ENCODE data around the gene CD28. TPM values are rescaled to one million over a fixed set of nuclear protein-coding genes. Genes with fewer than 3 reads are reported as not detected.
A peak's percentile ranks its signal among the peaks of the same experiment; 100 is the strongest.

Gene CD28
- total and polyA plus RNA-seq, 4 donors, result 1.0 to 11.0 (median 5.7) TPM

DNA sequence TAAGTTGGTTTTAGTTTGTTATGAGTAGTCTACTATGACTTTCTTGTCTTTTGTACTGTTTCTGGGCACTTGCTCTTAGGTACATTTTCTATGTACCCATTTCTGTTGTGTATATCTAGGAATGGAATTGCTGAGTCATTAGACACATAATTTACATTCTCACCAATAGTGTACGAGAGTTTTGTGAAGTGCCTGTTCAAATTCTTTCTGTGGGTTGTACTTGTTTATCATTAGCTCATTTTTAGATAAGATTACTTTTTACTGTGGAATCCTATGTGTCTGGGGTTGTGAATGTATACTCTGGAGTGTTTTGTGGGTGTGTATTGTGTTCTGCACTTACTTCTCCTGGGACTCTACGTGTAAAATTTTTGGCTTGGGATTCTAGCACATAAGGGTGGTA, 36.6 kb upstream of the CD28 start:
- Histone ChIP-seq H3K9me3 (ENCODE audit: control insufficient read depth, low read length) (no peaks in the 10 kb centered on the region), H3K27ac (ENCODE audit: low read depth in 1 of 2, low read length in 2 of 2) (no peak overlapping the region), H3K36me3 (ENCODE audit: control insufficient read depth in 1 of 2, insufficient read depth in 2 of 2, low read length in 1 of 2) (no peaks in the 10 kb centered on the region), H3K4me3 (ENCODE audit: low read length in 2 of 2) (no peak overlapping the region), H3K27me3 (ENCODE audit: control insufficient read depth in 1 of 2, insufficient read depth in 2 of 2, low read length in 1 of 2) (no peaks in the 10 kb centered on the region), H3K4me1 (ENCODE audit: control insufficient read depth in 1 of 2, insufficient read depth in 2 of 2, low read length in 2 of 2) (peaks cover 0 to 1% of the 10 kb centered on the region in 2 donors)
- ATAC-seq (ENCODE audit: low FRiP score) (no peak), DNase-seq (no peak)
- intact Hi-C loops (cut with DNase I), result no loop called here
- WGBS, 2 donors, result 53 to 63% methylated on average over 2 of the region's 2 CpGs

- intact Hi-C loops (cut with DNase I), result no loop called here
- H3K9me3 ChIP-seq (ENCODE audit: control insufficient read depth, low read length), result no peaks in the 10 kb centered on the region
- ATAC-seq (ENCODE audit: low FRiP score) (no peak), DNase-seq (no peak)
- H3K27ac ChIP-seq (ENCODE audit: low read depth in 1 of 2, low read length in 2 of 2), result peak overlapping the region in 1 of 2 donors; percentile 28
- peaks cover 0 to 1% of the 10 kb centered on the region in 2 donors for H3K4me1 ChIP-seq (ENCODE audit: control insufficient read depth in 1 of 2, insufficient read depth in 2 of 2, low read length in 2 of 2)
- no peaks in the 10 kb centered on the region for H3K36me3 ChIP-seq (ENCODE audit: control insufficient read depth in 1 of 2, insufficient read depth in 2 of 2, low read length in 1 of 2)
- H3K4me3 ChIP-seq (ENCODE audit: low read length in 2 of 2), result no peak overlapping the region
- H3K27me3 ChIP-seq (ENCODE audit: control insufficient read depth in 1 of 2, insufficient read depth in 2 of 2, low read length in 1 of 2), result no peaks in the 10 kb centered on the region
Observed at GRCh38 chr2:203670939-203671338, 35.5 kb upstream of the CD28 start.

- WGBS, 2 donors, result 94 to 96% methylated on average over 1 of the region's 1 CpG
- H3K36me3 ChIP-seq (ENCODE audit: control insufficient read depth in 1 of 2, insufficient read depth in 2 of 2, low read length in 1 of 2), result no peaks in the 10 kb centered on the region
- H3K27me3 ChIP-seq (ENCODE audit: control insufficient read depth in 1 of 2, insufficient read depth in 2 of 2, low read length in 1 of 2), result no peaks in the 10 kb centered on the region
- intact Hi-C loops (cut with DNase I), result no loop called here
- H3K27ac ChIP-seq (ENCODE audit: low read depth in 1 of 2, low read length in 2 of 2), result no peak overlapping the region
- H3K9me3 ChIP-seq (ENCODE audit: control insufficient read depth, low read length), result no peaks in the 10 kb centered on the region
- H3K4me3 ChIP-seq (ENCODE audit: low read length in 2 of 2), result no peak overlapping the region
- peaks cover 0 to 1% of the 10 kb centered on the region in 2 donors for H3K4me1 ChIP-seq (ENCODE audit: control insufficient read depth in 1 of 2, insufficient read depth in 2 of 2, low read length in 2 of 2)
- DNase-seq (no peak), ATAC-seq (ENCODE audit: low FRiP score) (no peak)
Observed at GRCh38 chr2:203671876-203672275, 34.6 kb upstream of the CD28 start.

DNA sequence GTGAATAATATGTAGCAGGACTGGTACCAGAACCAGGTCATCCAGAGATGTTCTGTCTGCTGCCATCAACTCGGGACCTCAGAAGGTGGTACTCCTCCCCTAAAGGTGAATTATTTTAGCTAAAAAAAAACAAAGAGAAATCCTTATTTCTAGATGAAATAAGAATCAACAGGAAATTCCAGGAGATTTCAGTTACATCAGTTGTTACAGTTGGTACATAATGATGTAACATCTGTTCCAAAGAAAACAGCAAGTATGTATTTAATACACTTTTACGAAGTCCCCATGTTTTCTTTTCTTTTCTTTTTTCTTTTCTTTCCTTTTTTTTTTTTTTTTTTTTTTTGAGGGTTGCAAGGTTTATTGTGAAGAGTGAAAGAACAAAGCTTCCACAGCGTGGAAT, 33.6 kb upstream of the CD28 start:
- ATAC-seq (ENCODE audit: low FRiP score) (no peak), DNase-seq (no peak)
- H3K4me3 ChIP-seq (ENCODE audit: low read length in 2 of 2), result no peak overlapping the region
- no peaks in the 10 kb centered on the region for H3K36me3 ChIP-seq (ENCODE audit: control insufficient read depth in 1 of 2, insufficient read depth in 2 of 2, low read length in 1 of 2)
- H3K27ac ChIP-seq (ENCODE audit: low read depth in 1 of 2, low read length in 2 of 2), result no peak overlapping the region
- no peaks in the 10 kb centered on the region for H3K27me3 ChIP-seq (ENCODE audit: control insufficient read depth in 1 of 2, insufficient read depth in 2 of 2, low read length in 1 of 2)
- no peaks in the 10 kb centered on the region for H3K9me3 ChIP-seq (ENCODE audit: control insufficient read depth, low read length)
- 27 to 43% methylated on average over 3 of the region's 3 CpGs for WGBS, 2 donors
- intact Hi-C loops (cut with DNase I), result no loop called here
- H3K4me1 ChIP-seq (ENCODE audit: control insufficient read depth in 1 of 2, insufficient read depth in 2 of 2, low read length in 2 of 2), result peaks cover 0 to 1% of the 10 kb centered on the region in 2 donors

- H3K36me3 ChIP-seq (ENCODE audit: control insufficient read depth in 1 of 2, insufficient read depth in 2 of 2, low read length in 1 of 2), result no peaks in the 10 kb centered on the region
- H3K9me3 ChIP-seq (ENCODE audit: control insufficient read depth, low read length), result no peaks in the 10 kb centered on the region
- no peaks in the 10 kb centered on the region for H3K27me3 ChIP-seq (ENCODE audit: control insufficient read depth in 1 of 2, insufficient read depth in 2 of 2, low read length in 1 of 2)
- DNase-seq, result no peak
- peaks cover 0 to 1% of the 10 kb centered on the region in 2 donors for H3K4me1 ChIP-seq (ENCODE audit: control insufficient read depth in 1 of 2, insufficient read depth in 2 of 2, low read length in 2 of 2)
- 99 to 100% methylated on average over 1 of the region's 1 CpG for WGBS, 2 donors
- no peak overlapping the region for H3K4me3 ChIP-seq (ENCODE audit: low read length in 2 of 2)
- no peak for ATAC-seq (ENCODE audit: low FRiP score)
- H3K27ac ChIP-seq (ENCODE audit: low read depth in 1 of 2, low read length in 2 of 2), result no peak overlapping the region
- intact Hi-C loops (cut with DNase I), result no loop called here
Observed at GRCh38 chr2:203673933-203674332, 32.5 kb upstream of the CD28 start.

DNA sequence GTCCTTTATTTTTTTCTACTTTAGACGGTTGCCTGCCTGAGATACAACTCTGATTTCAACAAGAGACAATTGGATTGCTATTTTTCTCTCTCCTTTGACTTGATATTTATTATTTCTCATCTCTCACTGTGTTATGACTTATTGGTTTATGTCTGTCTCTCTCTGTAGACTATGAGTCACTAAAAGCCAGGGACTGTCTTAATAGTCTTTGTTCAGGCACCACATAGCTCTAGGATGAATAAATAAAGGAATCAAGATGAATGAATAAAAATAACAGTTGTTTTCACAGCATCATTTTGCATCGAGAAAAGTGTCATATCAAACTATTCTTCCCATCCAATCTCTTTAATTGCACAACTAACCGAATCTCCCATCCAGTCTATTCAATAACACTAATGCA, 31.4 kb upstream of the CD28 start:
- no peak overlapping the region for H3K27ac ChIP-seq (ENCODE audit: low read depth in 1 of 2, low read length in 2 of 2)
- 68 to 74% methylated on average over 3 of the region's 3 CpGs for WGBS, 2 donors

GRCh38 chr2:203678971-203679370, 27.5 kb upstream of the CD28 start:
- 95% methylated on average over 3 of the region's 3 CpGs for WGBS, 2 donors
- no peak overlapping the region for H3K27ac ChIP-seq (ENCODE audit: low read depth in 1 of 2, low read length in 2 of 2)
- H3K27me3 ChIP-seq (ENCODE audit: control insufficient read depth in 1 of 2, insufficient read depth in 2 of 2, low read length in 1 of 2), result no peaks in the 10 kb centered on the region
- no peak overlapping the region for H3K4me3 ChIP-seq (ENCODE audit: low read length in 2 of 2)
- DNase-seq, result no peak
- ATAC-seq (ENCODE audit: low FRiP score), result no peak
- H3K9me3 ChIP-seq (ENCODE audit: control insufficient read depth, low read length), result no peaks in the 10 kb centered on the region
- H3K4me1 ChIP-seq (ENCODE audit: control insufficient read depth in 1 of 2, insufficient read depth in 2 of 2, low read length in 2 of 2), result peaks cover 2 to 4% of the 10 kb centered on the region in 2 donors
- intact Hi-C loops (cut with DNase I), result no loop called here
- H3K36me3 ChIP-seq (ENCODE audit: control insufficient read depth in 1 of 2, insufficient read depth in 2 of 2, low read length in 1 of 2), result no peaks in the 10 kb centered on the region

More for the DNA sequence above, 31.4 kb upstream of the CD28 start:
- Histone ChIP-seq H3K27me3 (ENCODE audit: control insufficient read depth in 1 of 2, insufficient read depth in 2 of 2, low read length in 1 of 2) (no peaks in the 10 kb centered on the region), H3K36me3 (ENCODE audit: control insufficient read depth in 1 of 2, insufficient read depth in 2 of 2, low read length in 1 of 2) (no peaks in the 10 kb centered on the region), H3K4me1 (ENCODE audit: control insufficient read depth in 1 of 2, insufficient read depth in 2 of 2, low read length in 2 of 2) (peaks cover 0 to 1% of the 10 kb centered on the region in 2 donors), H3K4me3 (ENCODE audit: low read length in 2 of 2) (no peak overlapping the region), H3K9me3 (ENCODE audit: control insufficient read depth, low read length) (no peaks in the 10 kb centered on the region)
- ATAC-seq (ENCODE audit: low FRiP score), result no peak
- intact Hi-C loops (cut with DNase I), result no loop called here
- no peak for DNase-seq

- H3K36me3 ChIP-seq (ENCODE audit: control insufficient read depth in 1 of 2, insufficient read depth in 2 of 2, low read length in 1 of 2), result no peaks in the 10 kb centered on the region
- no peak for ATAC-seq (ENCODE audit: low FRiP score)
- no peak overlapping the region for H3K4me3 ChIP-seq (ENCODE audit: low read length in 2 of 2)
- no peaks in the 10 kb centered on the region for H3K27me3 ChIP-seq (ENCODE audit: control insufficient read depth in 1 of 2, insufficient read depth in 2 of 2, low read length in 1 of 2)
- DNase-seq, result no peak
- H3K27ac ChIP-seq (ENCODE audit: low read depth in 1 of 2, low read length in 2 of 2), result no peak overlapping the region
- H3K9me3 ChIP-seq (ENCODE audit: control insufficient read depth, low read length), result no peaks in the 10 kb centered on the region
- peaks cover 5 to 6% of the 10 kb centered on the region in 2 donors for H3K4me1 ChIP-seq (ENCODE audit: control insufficient read depth in 1 of 2, insufficient read depth in 2 of 2, low read length in 2 of 2)
- intact Hi-C loops (cut with DNase I), result no loop called here
Observed at GRCh38 chr2:203679401-203679800, 27.0 kb upstream of the CD28 start.

- Histone ChIP-seq H3K4me1 (ENCODE audit: control insufficient read depth in 1 of 2, insufficient read depth in 2 of 2, low read length in 2 of 2) (peaks cover 9 to 14% of the 10 kb centered on the region in 2 donors), H3K27ac (ENCODE audit: low read depth in 1 of 2, low read length in 2 of 2) (peak overlapping the region; percentile 92)
- WGBS, 2 donors, result 18 to 21% methylated on average over 2 of the region's 2 CpGs
Observed at GRCh38 chr2:203681978-203682377, 24.5 kb upstream of the CD28 start.

More at GRCh38 chr2:203681978-203682377, 24.5 kb upstream of the CD28 start:
- H3K9me3 ChIP-seq (ENCODE audit: control insufficient read depth, low read length), result no peaks in the 10 kb centered on the region
- H3K27me3 ChIP-seq (ENCODE audit: control insufficient read depth in 1 of 2, insufficient read depth in 2 of 2, low read length in 1 of 2), result no peaks in the 10 kb centered on the region
- peak; percentile 34 for ATAC-seq (ENCODE audit: low FRiP score)
- no peaks in the 10 kb centered on the region for H3K36me3 ChIP-seq (ENCODE audit: control insufficient read depth in 1 of 2, insufficient read depth in 2 of 2, low read length in 1 of 2)
- no peak overlapping the region for H3K4me3 ChIP-seq (ENCODE audit: low read length in 2 of 2)
- peak; percentile 61 to 78 for DNase-seq
- intact Hi-C loops (cut with DNase I), result loop anchor here in 1 of 2 donors (1.0 to 10.0 kb wide), 3 partner anchors 101 to 563 kb away; no protein-coding TSS in a partner anchor

All from aorta (tissue), 5 donors.